ENCODE measurements around the gene COPA.

COPA gene

GRCh38 chr1:160247053-160247452 is 96.0 kb downstream of the COPA start:
- no peak for FAIRE-seq
- DNase-seq (ENCODE audit: insufficient read length, low spot score), result no peak
- no peak for TF ChIP-seq SPI1 (IDR thresholded peaks at IDR 0.05; ENCODE audit: low read depth, low read length)
- no peak for TF ChIP-seq PAX5 (IDR thresholded peaks at IDR 0.05; ENCODE audit: insufficient read depth, low read length, severe bottlenecking)
- no peak for TF ChIP-seq TAF1 (IDR thresholded peaks at IDR 0.05; ENCODE audit: low read depth, low read length)
- no peak for TF ChIP-seq POLR2A (IDR thresholded peaks at IDR 0.05; ENCODE audit: low read depth, low read length)
- no peak for TF ChIP-seq POLR2AphosphoS5 (IDR thresholded peaks at IDR 0.05; ENCODE audit: low read depth, low read length)
- TF ChIP-seq POU2F2 (IDR thresholded peaks at IDR 0.05; ENCODE audit: low read depth, low read length), result no peak

DNA sequence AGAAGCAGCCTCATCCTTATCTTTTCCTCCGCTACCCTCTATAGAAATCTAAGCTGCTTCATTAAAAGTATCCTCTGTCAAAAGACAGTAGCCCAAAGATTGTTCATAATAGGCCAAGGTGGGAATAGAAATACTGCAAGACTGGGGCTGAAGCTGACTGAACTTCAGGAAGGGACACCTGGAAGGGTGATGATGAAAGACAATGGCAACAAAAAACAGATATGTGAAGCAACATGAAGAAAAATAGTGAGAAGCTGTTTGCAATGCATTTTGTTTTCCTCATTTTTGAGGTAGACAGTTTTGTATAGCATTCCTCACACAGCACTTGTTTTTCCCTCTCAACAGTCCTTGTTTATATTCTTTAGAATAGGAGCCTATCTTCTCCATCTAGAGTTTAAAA is 97.6 kb downstream of the COPA start:
- no peak for FAIRE-seq
- no peak for DNase-seq (ENCODE audit: insufficient read length, low spot score)
- TF ChIP-seq TAF1 (IDR thresholded peaks at IDR 0.05; ENCODE audit: low read depth, low read length), result no peak
- TF ChIP-seq POLR2A (IDR thresholded peaks at IDR 0.05; ENCODE audit: low read depth, low read length), result no peak
- no peak for TF ChIP-seq PAX5 (IDR thresholded peaks at IDR 0.05; ENCODE audit: insufficient read depth, low read length, severe bottlenecking)
- no peak for TF ChIP-seq POLR2AphosphoS5 (IDR thresholded peaks at IDR 0.05; ENCODE audit: low read depth, low read length)
- no peak for TF ChIP-seq SPI1 (IDR thresholded peaks at IDR 0.05; ENCODE audit: low read depth, low read length)
- no peak for TF ChIP-seq POU2F2 (IDR thresholded peaks at IDR 0.05; ENCODE audit: low read depth, low read length)

DNA sequence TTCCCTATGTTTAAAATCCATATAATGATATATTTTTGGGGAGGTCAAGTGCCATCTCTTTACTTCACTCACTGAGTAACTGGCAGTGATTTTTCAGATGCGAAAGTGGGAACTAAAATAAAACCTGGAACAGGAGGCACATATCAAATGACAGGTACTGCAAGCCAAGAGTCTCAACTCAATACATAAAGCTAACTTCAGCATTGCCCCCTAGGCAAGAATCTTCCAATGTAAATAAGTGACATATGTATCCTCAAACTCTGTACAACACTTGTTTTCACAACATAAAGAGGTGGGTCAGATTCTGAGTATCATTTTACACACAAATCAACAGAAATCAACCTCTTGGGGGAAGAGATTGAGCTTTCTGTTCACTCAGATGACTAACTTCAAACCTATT is 98.8 kb downstream of the COPA start:
- DNase-seq (ENCODE audit: insufficient read length, low spot score) (no peak), FAIRE-seq (no peak)
- TF ChIP-seq PAX5 (IDR thresholded peaks at IDR 0.05; ENCODE audit: insufficient read depth, low read length, severe bottlenecking) (no peak), POLR2A (IDR thresholded peaks at IDR 0.05; ENCODE audit: low read depth, low read length) (no peak), TAF1 (IDR thresholded peaks at IDR 0.05; ENCODE audit: low read depth, low read length) (no peak), POLR2AphosphoS5 (IDR thresholded peaks at IDR 0.05; ENCODE audit: low read depth, low read length) (no peak), POU2F2 (IDR thresholded peaks at IDR 0.05; ENCODE audit: low read depth, low read length) (no peak), SPI1 (IDR thresholded peaks at IDR 0.05; ENCODE audit: low read depth, low read length) (no peak)

- no peak for FAIRE-seq
- TF ChIP-seq SPI1 (IDR thresholded peaks at IDR 0.05; ENCODE audit: low read depth, low read length) (no peak), TAF1 (IDR thresholded peaks at IDR 0.05; ENCODE audit: low read depth, low read length) (no peak), PAX5 (IDR thresholded peaks at IDR 0.05; ENCODE audit: insufficient read depth, low read length, severe bottlenecking) (no peak), POU2F2 (IDR thresholded peaks at IDR 0.05; ENCODE audit: low read depth, low read length) (no peak)
- no peak for DNase-seq (ENCODE audit: insufficient read length, low spot score)
Observed at GRCh38 chr1:160243767-160244166, 99.3 kb downstream of the COPA start.

DNA sequence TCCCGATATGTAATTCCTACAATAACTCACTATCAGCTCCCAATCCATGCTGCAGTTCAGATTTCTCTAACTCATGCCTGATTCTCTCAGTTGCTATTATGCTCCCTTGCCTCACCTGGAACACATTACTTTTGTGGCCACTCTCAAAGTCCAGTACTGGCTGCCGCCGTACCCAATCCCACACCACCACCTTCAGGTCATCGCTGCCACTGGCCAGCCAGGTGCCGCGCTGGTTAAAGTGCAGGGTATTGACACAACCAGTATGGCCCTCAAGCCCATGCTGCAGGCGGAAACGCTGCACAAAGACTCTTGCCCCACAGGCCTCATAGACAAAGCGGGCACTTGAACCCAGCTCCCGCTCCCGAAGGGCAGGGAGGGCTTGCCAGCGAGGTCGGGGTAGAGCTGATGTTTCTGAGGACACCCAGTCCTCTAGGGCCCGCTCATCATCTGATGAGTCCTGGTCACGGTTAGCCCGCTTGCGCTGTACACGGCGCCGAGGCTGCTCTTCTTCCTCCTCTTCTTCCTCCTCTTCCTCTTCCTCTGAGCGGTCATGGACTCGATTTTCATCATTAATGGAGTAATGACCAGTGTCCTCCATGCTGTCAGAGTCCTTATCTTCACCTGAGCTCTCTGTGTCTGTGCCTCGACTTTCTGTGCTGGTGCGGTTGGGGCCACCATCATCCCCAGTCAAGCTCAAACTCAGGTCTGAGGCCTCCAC is 103.3 kb downstream of the COPA start:
- DNase-seq (ENCODE audit: insufficient read length, low spot score), result no peak
- FAIRE-seq, result no peak
- TF ChIP-seq PAX5 (IDR thresholded peaks at IDR 0.05; ENCODE audit: insufficient read depth, low read length, severe bottlenecking), result no peak
- TF ChIP-seq POLR2AphosphoS5 (IDR thresholded peaks at IDR 0.05; ENCODE audit: low read depth, low read length), result no peak
